Fibroblast of pulmonary artery (primary cell): Measurements from ENCODE around the gene IL20.

Experiments
- DNase-seq: peaks from one replicate; pipeline ENCODE4 v3.0.0-alpha.2; 2010; ENCODE audit warnings: low read depth
- H3K4me3 ChIP-seq: replicated peaks from 2 replicates; pipeline ENCODE4 v1.5.1; 2011; ENCODE audit warnings: low read depth, mild to moderate bottlenecking, control low read depth, low read length, moderate library complexity
- CTCF ChIP-seq: IDR thresholded peaks from 2 replicates; pipeline ENCODE4 v1.5.1; 2011; ENCODE audit warnings: mild to moderate bottlenecking, control low read depth, low read length, inconsistent platforms; ENCODE audit errors: missing control alignments

IL20 gene

GRCh38 chr1:206898915-206899431, 33.5 kb downstream of the IL20 start:
- no peak for DNase-seq
- TF ChIP-seq CTCF, result no peak

GRCh38 chr1:206899717-206900116, 34.3 kb downstream of the IL20 start:
- peak; percentile 47 for DNase-seq
- no peak overlapping the region for H3K4me3 ChIP-seq
- no peak for TF ChIP-seq CTCF

More at GRCh38 chr1:206898915-206899431, 33.5 kb downstream of the IL20 start:
- peak overlapping the region; percentile 40 for H3K4me3 ChIP-seq

GRCh38 chr1:206900149-206900548, 34.7 kb downstream of the IL20 start:
- no peak overlapping the region for H3K4me3 ChIP-seq
- no peak for DNase-seq
- TF ChIP-seq CTCF, result no peak

- no peak for TF ChIP-seq CTCF
- H3K4me3 ChIP-seq, result no peak overlapping the region
- DNase-seq, result no peak
Measured at GRCh38 chr1:206901944-206902343, 36.5 kb downstream of the IL20 start.

GRCh38 chr1:206902702-206903101, 37.3 kb downstream of the IL20 start:
- no peak for TF ChIP-seq CTCF
- H3K4me3 ChIP-seq, result no peak overlapping the region
- DNase-seq, result no peak

- no peak for TF ChIP-seq CTCF
- DNase-seq, result peak; percentile 53
Measured at GRCh38 chr1:206903687-206904086, 38.3 kb downstream of the IL20 start.

GRCh38 chr1:206904423-206905142, 39.2 kb downstream of the IL20 start:
- H3K4me3 ChIP-seq, result no peak overlapping the region
- no peak for TF ChIP-seq CTCF
- peak; percentile 20 for DNase-seq

More at GRCh38 chr1:206903687-206904086, 38.3 kb downstream of the IL20 start:
- H3K4me3 ChIP-seq, result no peak overlapping the region
